IPS-20b (cell line): Measurements from ENCODE around the gene SCGB3A2.
A peak's percentile ranks its signal among the peaks of the same experiment; 100 is the strongest.

Source experiments
- H3K27ac ChIP-seq: one replicate; pipeline ENCODE4 v1.5.1; 2013; ENCODE audit warnings: low read length
- H3K27me3 ChIP-seq: 2 replicates; pipeline ENCODE4 v1.6.1; 2013; ENCODE audit warnings: mild to moderate bottlenecking, low read length, inconsistent platforms; ENCODE audit not compliant: insufficient read depth
- H3K36me3 ChIP-seq: 2 replicates; pipeline ENCODE4 v1.6.1; 2013; ENCODE audit warnings: low read depth, mild to moderate bottlenecking, inconsistent platforms, low read length, moderate library complexity; ENCODE audit not compliant: insufficient read depth
- H3K4me1 ChIP-seq: 2 replicates; pipeline ENCODE4 v1.6.1; 2013; ENCODE audit warnings: mild to moderate bottlenecking, control low read depth, inconsistent platforms, low read length, moderate library complexity; ENCODE audit not compliant: insufficient read depth
- H3K4me3 ChIP-seq: 2 replicates; pipeline ENCODE4 v1.5.1; 2013; ENCODE audit warnings: mild to moderate bottlenecking, low read length, inconsistent platforms
- H3K9ac ChIP-seq: 2 replicates; pipeline ENCODE4 v1.6.1; 2013; ENCODE audit warnings: low read depth, mild to moderate bottlenecking, inconsistent platforms, low read length, moderate library complexity
- H3K9me3 ChIP-seq: 2 replicates; pipeline ENCODE4 v1.6.1; 2013; ENCODE audit warnings: mild to moderate bottlenecking, low read depth, low read length, inconsistent platforms; ENCODE audit not compliant: insufficient read depth

The SCGB3A2 gene

GRCh38 chr5:147853372-147853987 is 25.0 kb upstream of the SCGB3A2 start:
- H3K9ac ChIP-seq: no peak overlapping the region
- H3K27me3 ChIP-seq: no peaks in the 10 kb centered on the region
- no peak overlapping the region for H3K4me3 ChIP-seq
- H3K36me3 ChIP-seq: no peaks in the 10 kb centered on the region
- no peak overlapping the region for H3K27ac ChIP-seq
- H3K4me1 ChIP-seq: 0 out of 2 replicates have a peak, but pooled peaks cover 6% of the 10 kb centered on the region
- no peaks in the 10 kb centered on the region for H3K9me3 ChIP-seq

- no peak overlapping the region for H3K9ac ChIP-seq
- H3K4me1 ChIP-seq: 0 out of 2 replicates have a peak, but pooled peaks cover 6% of the 10 kb centered on the region
- no peak overlapping the region for H3K27ac ChIP-seq
- no peaks in the 10 kb centered on the region for H3K27me3 ChIP-seq
- H3K36me3 ChIP-seq: no peaks in the 10 kb centered on the region
- H3K4me3 ChIP-seq: no peak overlapping the region
- no peaks in the 10 kb centered on the region for H3K9me3 ChIP-seq
These were observed 24.2 kb upstream of the SCGB3A2 start for GRCh38 chr5:147854331-147854730.

- H3K36me3 ChIP-seq: no peaks in the 10 kb centered on the region
- no peak overlapping the region for H3K4me3 ChIP-seq
- H3K27me3 ChIP-seq: no peaks in the 10 kb centered on the region
- H3K4me1 ChIP-seq: peaks cover 8% of the 10 kb centered on the region; the same call in 1 of the 2 replicates
- H3K27ac ChIP-seq: no peak overlapping the region
- H3K9me3 ChIP-seq: no peaks in the 10 kb centered on the region
- H3K9ac ChIP-seq: no peak overlapping the region
These were observed 23.4 kb upstream of the SCGB3A2 start for GRCh38 chr5:147854894-147855773.

GRCh38 chr5:147855774-147856069 is 22.8 kb upstream of the SCGB3A2 start:
- no peaks in the 10 kb centered on the region for H3K36me3 ChIP-seq
- peaks cover 14% of the 10 kb centered on the region; the same call in 1 of the 2 replicates for H3K4me1 ChIP-seq
- no peak overlapping the region for H3K4me3 ChIP-seq
- no peak overlapping the region for H3K27ac ChIP-seq
- H3K9ac ChIP-seq: no peak overlapping the region
- H3K9me3 ChIP-seq: no peaks in the 10 kb centered on the region
- no peaks in the 10 kb centered on the region for H3K27me3 ChIP-seq

GRCh38 chr5:147856801-147857200 is 21.7 kb upstream of the SCGB3A2 start:
- peaks cover 21% of the 10 kb centered on the region; the same call in 1 of the 2 replicates for H3K4me1 ChIP-seq
- no peaks in the 10 kb centered on the region for H3K27me3 ChIP-seq
- no peak overlapping the region for H3K9ac ChIP-seq
- no peak overlapping the region for H3K27ac ChIP-seq
- peaks cover 5% of the 10 kb centered on the region; the same call in 1 of the 2 replicates for H3K36me3 ChIP-seq
- no peaks in the 10 kb centered on the region for H3K9me3 ChIP-seq
- no peak overlapping the region for H3K4me3 ChIP-seq

GRCh38 chr5:147857302-147858129 is 21.0 kb upstream of the SCGB3A2 start:
- no peaks in the 10 kb centered on the region for H3K27me3 ChIP-seq
- no peak overlapping the region for H3K27ac ChIP-seq
- H3K9me3 ChIP-seq: no peaks in the 10 kb centered on the region
- H3K4me1 ChIP-seq: peaks cover 24% of the 10 kb centered on the region; the same call in 1 of the 2 replicates
- H3K9ac ChIP-seq: no peak overlapping the region
- no peak overlapping the region for H3K4me3 ChIP-seq
- peaks cover 9% of the 10 kb centered on the region; the same call in 1 of the 2 replicates for H3K36me3 ChIP-seq

- Histone ChIP-seq H3K4me1 (peaks cover 28% of the 10 kb centered on the region; the same call in 1 of the 2 replicates), H3K4me3 (no peak overlapping the region), H3K36me3 (peaks cover 20% of the 10 kb centered on the region), H3K27me3 (no peaks in the 10 kb centered on the region), H3K9me3 (no peaks in the 10 kb centered on the region), H3K9ac (no peak overlapping the region), H3K27ac (no peak overlapping the region)
These were observed 19.9 kb upstream of the SCGB3A2 start for GRCh38 chr5:147858565-147858964.

- Histone ChIP-seq H3K4me3 (no peak overlapping the region), H3K9ac (no peak overlapping the region)
These were observed 18.4 kb upstream of the SCGB3A2 start for GRCh38 chr5:147859962-147860640.

GRCh38 chr5:147860641-147861025 is 17.9 kb upstream of the SCGB3A2 start:
- Histone ChIP-seq H3K27ac (no peak overlapping the region), H3K4me3 (no peak overlapping the region), H3K27me3 (no peaks in the 10 kb centered on the region), H3K4me1 (peaks cover 28% of the 10 kb centered on the region), H3K9me3 (no peaks in the 10 kb centered on the region), H3K9ac (no peak overlapping the region), H3K36me3 (peaks cover 30% of the 10 kb centered on the region)

More at GRCh38 chr5:147859962-147860640, 18.4 kb upstream of the SCGB3A2 start:
- H3K36me3 ChIP-seq: peaks cover 30% of the 10 kb centered on the region
- H3K9me3 ChIP-seq: no peaks in the 10 kb centered on the region
- peaks cover 28% of the 10 kb centered on the region for H3K4me1 ChIP-seq
- no peaks in the 10 kb centered on the region for H3K27me3 ChIP-seq
- H3K27ac ChIP-seq: no peak overlapping the region

GRCh38 chr5:147863454-147864158 is 14.9 kb upstream of the SCGB3A2 start:
- Histone ChIP-seq H3K27me3 (no peaks in the 10 kb centered on the region), H3K4me1 (peaks cover 26% of the 10 kb centered on the region), H3K36me3 (peaks cover 40% of the 10 kb centered on the region)

More at GRCh38 chr5:147863454-147864158, 14.9 kb upstream of the SCGB3A2 start:
- H3K27ac ChIP-seq: peak overlapping the region; percentile 21
- H3K9me3 ChIP-seq: no peaks in the 10 kb centered on the region
- no peak overlapping the region for H3K9ac ChIP-seq
- no peak overlapping the region for H3K4me3 ChIP-seq
